GM23338 (cell line): ENCODE data around the gene IKBKE. TPM values are rescaled to one million over a fixed set of nuclear protein-coding genes. Genes with fewer than 3 reads are reported as not detected.

ENCODE experiments used
- ATAC-seq: fragments of 200-7000 bp; cut with Tn5 transposase; 3 replicates; pipeline ENCODE4 v1.9.1; 2020
- DNase-seq: peaks from one replicate; pipeline ENCODE4 v3.0.0-alpha.2; 2015; ENCODE audit warnings: low spot score
- H2AFZ ChIP-seq: fragments of 200-600 bp; sonication (generic); 2 replicates; pipeline ENCODE4 v1.8.0; 2016; ENCODE audit warnings: antibody characterized with exemption, mild to moderate bottlenecking, moderate library complexity
- H3F3A ChIP-seq: fragments of 200-600 bp; sonication (generic); replicated peaks from 2 replicates; pipeline ENCODE4 v1.8.0; 2017; ENCODE audit warnings: antibody characterized with exemption, mixed run types, low read depth
- H3K27ac ChIP-seq: fragments of 200-600 bp; sonication (generic); 2 replicates; pipeline ENCODE4 v1.6.1; 2016; ENCODE audit warnings: low read depth
- H3K27me3 ChIP-seq: fragments of 200-600 bp; sonication (generic); 2 replicates; pipeline ENCODE4 v1.8.0; 2016; ENCODE audit warnings: mild to moderate bottlenecking, mixed run types, moderate library complexity; ENCODE audit not compliant: insufficient read depth
- H3K36me3 ChIP-seq: fragments of 200-600 bp; sonication (generic); 2 replicates; pipeline ENCODE4 v1.8.0; 2016; ENCODE audit warnings: mild to moderate bottlenecking; ENCODE audit not compliant: insufficient read depth
- H3K4me1 ChIP-seq: fragments of 200-600 bp; sonication (generic); 2 replicates; pipeline ENCODE4 v1.8.0; 2016; ENCODE audit warnings: mild to moderate bottlenecking, moderate library complexity; ENCODE audit not compliant: insufficient read depth
- H3K4me2 ChIP-seq: fragments of 200-600 bp; sonication (generic); 2 replicates; pipeline ENCODE4 v1.7.1; 2017; ENCODE audit warnings: mixed run types
- H3K4me3 ChIP-seq: fragments of 200-600 bp; sonication (generic); 2 replicates; pipeline ENCODE4 v1.6.1; 2016; ENCODE audit warnings: mixed run types
- H3K79me2 ChIP-seq: fragments of 200-600 bp; sonication (generic); replicated peaks from 2 replicates; pipeline ENCODE4 v1.8.0; 2017; ENCODE audit warnings: mild to moderate bottlenecking; ENCODE audit not compliant: insufficient read depth
- H3K9me2 ChIP-seq: fragments of 200-600 bp; sonication (generic); 2 replicates; pipeline ENCODE4 v1.8.0; 2017; ENCODE audit not compliant: insufficient read depth
- H4K20me1 ChIP-seq: fragments of 200-600 bp; sonication (generic); replicated peaks from 2 replicates; pipeline ENCODE4 v1.8.0; 2017; ENCODE audit warnings: mild to moderate bottlenecking; ENCODE audit not compliant: insufficient read depth
- H3K27ac Mint-ChIP-seq: 2 replicates; pipeline ENCODE4 v1.8.0; 2020; ENCODE audit warnings: inconsistent platforms, mild to moderate bottlenecking, moderate library complexity, mixed read lengths
- H3K27me3 Mint-ChIP-seq: 3 replicates; pipeline ENCODE4 v1.8.0; 2022; ENCODE audit warnings: low read depth, mild to moderate bottlenecking, moderate library complexity, mixed read lengths, inconsistent platforms; ENCODE audit not compliant: insufficient read depth, poor library complexity
- H3K36me3 Mint-ChIP-seq: 3 replicates; pipeline ENCODE4 v1.8.0; 2021; ENCODE audit warnings: low read depth, mild to moderate bottlenecking, inconsistent platforms, moderate library complexity, mixed read lengths
- H3K4me1 Mint-ChIP-seq: 3 replicates; pipeline ENCODE4 v1.8.0; 2020; ENCODE audit warnings: mild to moderate bottlenecking, inconsistent platforms, mixed read lengths
- H3K4me3 Mint-ChIP-seq: 3 replicates; pipeline ENCODE4 v1.8.0; 2021; ENCODE audit warnings: moderate library complexity, mild to moderate bottlenecking, inconsistent platforms, mixed read lengths
- H3K9me3 Mint-ChIP-seq: 3 replicates; pipeline ENCODE4 v1.8.0; 2020; ENCODE audit warnings: moderate library complexity, mild to moderate bottlenecking, inconsistent platforms, mixed read lengths
- CREB1 ChIP-seq: fragments of 250-450 bp; sonication (Bioruptor Pico); IDR thresholded peaks from 2 replicates; pipeline ENCODE4 v1.5.0; 2020; ENCODE audit warnings: low read depth, mild to moderate bottlenecking, moderate library complexity
- EZH2 ChIP-seq: fragments of 200-600 bp; sonication (generic); IDR thresholded peaks from one replicate; pipeline ENCODE4 v1.8.0; 2017; ENCODE audit warnings: antibody characterized with exemption, mild to moderate bottlenecking, low read depth; ENCODE audit not compliant: unreplicated experiment
- EZH2phosphoT487 ChIP-seq: fragments of 200-600 bp; sonication (generic); IDR thresholded peaks from one replicate; pipeline ENCODE4 v1.8.1; 2018; ENCODE audit warnings: antibody characterized with exemption; ENCODE audit not compliant: unreplicated experiment
- JUNB ChIP-seq: IDR thresholded peaks from one replicate; pipeline ENCODE4 v1.6.1; 2016; ENCODE audit warnings: antibody characterized with exemption; ENCODE audit not compliant: unreplicated experiment
- NANOG ChIP-seq: IDR thresholded peaks from 2 replicates; pipeline ENCODE4 v1.6.1; 2016; ENCODE audit warnings: antibody characterized with exemption, borderline replicate concordance
- POLR2AphosphoS5 ChIP-seq: IDR thresholded peaks from 2 replicates; pipeline ENCODE4 v1.6.1; 2016; ENCODE audit warnings: antibody characterized with exemption, low read depth
- STAT1 ChIP-seq: IDR thresholded peaks from one replicate; pipeline ENCODE4 v1.6.1; 2016; ENCODE audit warnings: antibody characterized with exemption; ENCODE audit not compliant: unreplicated experiment
- ZNF114 ChIP-seq: fragments of 250-450 bp; sonication (Bioruptor Pico); IDR thresholded peaks from 2 replicates; pipeline ENCODE4 v1.5.0; 2020; ENCODE audit warnings: mild to moderate bottlenecking, moderate library complexity
- ZNF331 ChIP-seq: fragments of 250-450 bp; sonication (Bioruptor Pico); IDR thresholded peaks from 2 replicates; pipeline ENCODE4 v1.5.0; 2020; ENCODE audit warnings: low read depth, mild to moderate bottlenecking, moderate library complexity
- polyA plus RNA-seq: library from polyadenylated mRNA; unstranded; fragments of >200 nt; fragmentation: Nextera tagmentation; extraction: Ambion mirVana; gene quantifications from 2 replicates; pipeline ENCODE4 v1.2.1, GENCODE V29; 2016
- total RNA-seq: library from RNA; depleted of rRNA; stranded (reverse); fragments of >200 nt; shearing (Covaris generic); gene quantifications from 2 replicates; pipeline ENCODE4 v1.2.3, GENCODE V29; 2014
- TF ChIP-seq, protein P1 (sequence below): fragments of 250-450 bp; sonication (Bioruptor Pico); IDR thresholded peaks from 2 replicates; pipeline ENCODE4 v1.5.0; 2020; ENCODE audit warnings: mild to moderate bottlenecking, moderate library complexity
- TF ChIP-seq, protein P2 (sequence below), 2 experiments: fragments of 200-600 bp in 1 of 2; sonication (generic) in 1 of 2; conservative IDR thresholded peaks; 2 replicates each; pipeline versions ENCODE4 v1.5.1 to v1.6.1; 2016 to 2017; ENCODE audit warnings: antibody characterized with exemption in 2 of 2, low read depth in 2 of 2, mild to moderate bottlenecking in 2 of 2, moderate library complexity in 1 of 2
- TF ChIP-seq, protein P3 (sequence below): IDR thresholded peaks from 2 replicates; pipeline ENCODE4 v1.6.1; 2016; ENCODE audit warnings: antibody characterized with exemption
- TF ChIP-seq, protein P4 (sequence below): IDR thresholded peaks from one replicate; pipeline ENCODE4 v1.6.1; 2018; ENCODE audit warnings: antibody characterized with exemption; ENCODE audit not compliant: unreplicated experiment

IKBKE gene
- total and polyA plus RNA-seq, 2 experiments from 2014 or later = 4.8 to 11.1 TPM

DNA sequence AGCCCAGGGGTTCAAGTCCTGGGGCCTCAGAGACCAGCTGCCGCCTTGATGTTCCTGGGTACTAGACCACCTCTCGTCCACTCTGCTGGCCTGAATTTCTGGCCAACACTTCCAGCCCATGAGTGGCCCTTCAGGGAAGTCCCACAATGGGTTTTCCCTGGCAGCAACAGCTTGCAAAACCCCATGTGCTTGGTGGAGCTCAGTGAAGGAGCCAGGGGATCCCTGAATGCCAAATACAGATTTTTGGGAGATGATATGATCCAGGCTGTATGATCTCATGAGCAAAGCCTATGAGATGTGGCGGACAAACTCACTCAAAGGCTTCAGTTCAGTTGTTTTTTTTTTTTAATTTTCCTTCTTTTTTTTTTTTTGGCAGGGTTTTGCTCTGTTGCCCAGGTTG lies 27.5 kb downstream of the IKBKE start:
- no peaks in the 10 kb centered on the region for H3K9me3 Mint-ChIP-seq
- H3K27ac Mint-ChIP-seq = no peak overlapping the region
- Histone ChIP-seq H3K79me2 (no peaks in the 10 kb centered on the region), H3K4me1 (peaks cover 6% of the 10 kb centered on the region; the same call in 1 of the 2 replicates), H3K27me3 (peaks cover 4% of the 10 kb centered on the region; the same call in 1 of the 2 replicates), H4K20me1 (no peaks in the 10 kb centered on the region), H3K27ac (no peak overlapping the region), H2AFZ (no peak overlapping the region), H3K4me2 (no peak overlapping the region), H3K4me3 (no peak overlapping the region), H3F3A (no peaks in the 10 kb centered on the region), H3K36me3 (no peaks in the 10 kb centered on the region), H3K9me2 (no peaks in the 10 kb centered on the region)
- H3K27me3 Mint-ChIP-seq = peaks cover 11% of the 10 kb centered on the region
- DNase-seq = no peak
- H3K36me3 Mint-ChIP-seq = peaks cover 13% of the 10 kb centered on the region; the same call in 2 of the 3 replicates
- H3K4me1 Mint-ChIP-seq = peaks cover 12% of the 10 kb centered on the region
- H3K4me3 Mint-ChIP-seq = no peak overlapping the region
- ATAC-seq = no peak
- TF ChIP-seq ZNF114 (no peak), POLR2AphosphoS5 (no peak), CREB1 (CRISPR knock-in tag) (no peak), EZH2phosphoT487 (no peak), STAT1 (no peak), ZNF331 (CRISPR knock-in tag) (no peak), JUNB (no peak), EZH2 (no peak), NANOG (no peak)
- TF ChIP-seq, protein P1, sequence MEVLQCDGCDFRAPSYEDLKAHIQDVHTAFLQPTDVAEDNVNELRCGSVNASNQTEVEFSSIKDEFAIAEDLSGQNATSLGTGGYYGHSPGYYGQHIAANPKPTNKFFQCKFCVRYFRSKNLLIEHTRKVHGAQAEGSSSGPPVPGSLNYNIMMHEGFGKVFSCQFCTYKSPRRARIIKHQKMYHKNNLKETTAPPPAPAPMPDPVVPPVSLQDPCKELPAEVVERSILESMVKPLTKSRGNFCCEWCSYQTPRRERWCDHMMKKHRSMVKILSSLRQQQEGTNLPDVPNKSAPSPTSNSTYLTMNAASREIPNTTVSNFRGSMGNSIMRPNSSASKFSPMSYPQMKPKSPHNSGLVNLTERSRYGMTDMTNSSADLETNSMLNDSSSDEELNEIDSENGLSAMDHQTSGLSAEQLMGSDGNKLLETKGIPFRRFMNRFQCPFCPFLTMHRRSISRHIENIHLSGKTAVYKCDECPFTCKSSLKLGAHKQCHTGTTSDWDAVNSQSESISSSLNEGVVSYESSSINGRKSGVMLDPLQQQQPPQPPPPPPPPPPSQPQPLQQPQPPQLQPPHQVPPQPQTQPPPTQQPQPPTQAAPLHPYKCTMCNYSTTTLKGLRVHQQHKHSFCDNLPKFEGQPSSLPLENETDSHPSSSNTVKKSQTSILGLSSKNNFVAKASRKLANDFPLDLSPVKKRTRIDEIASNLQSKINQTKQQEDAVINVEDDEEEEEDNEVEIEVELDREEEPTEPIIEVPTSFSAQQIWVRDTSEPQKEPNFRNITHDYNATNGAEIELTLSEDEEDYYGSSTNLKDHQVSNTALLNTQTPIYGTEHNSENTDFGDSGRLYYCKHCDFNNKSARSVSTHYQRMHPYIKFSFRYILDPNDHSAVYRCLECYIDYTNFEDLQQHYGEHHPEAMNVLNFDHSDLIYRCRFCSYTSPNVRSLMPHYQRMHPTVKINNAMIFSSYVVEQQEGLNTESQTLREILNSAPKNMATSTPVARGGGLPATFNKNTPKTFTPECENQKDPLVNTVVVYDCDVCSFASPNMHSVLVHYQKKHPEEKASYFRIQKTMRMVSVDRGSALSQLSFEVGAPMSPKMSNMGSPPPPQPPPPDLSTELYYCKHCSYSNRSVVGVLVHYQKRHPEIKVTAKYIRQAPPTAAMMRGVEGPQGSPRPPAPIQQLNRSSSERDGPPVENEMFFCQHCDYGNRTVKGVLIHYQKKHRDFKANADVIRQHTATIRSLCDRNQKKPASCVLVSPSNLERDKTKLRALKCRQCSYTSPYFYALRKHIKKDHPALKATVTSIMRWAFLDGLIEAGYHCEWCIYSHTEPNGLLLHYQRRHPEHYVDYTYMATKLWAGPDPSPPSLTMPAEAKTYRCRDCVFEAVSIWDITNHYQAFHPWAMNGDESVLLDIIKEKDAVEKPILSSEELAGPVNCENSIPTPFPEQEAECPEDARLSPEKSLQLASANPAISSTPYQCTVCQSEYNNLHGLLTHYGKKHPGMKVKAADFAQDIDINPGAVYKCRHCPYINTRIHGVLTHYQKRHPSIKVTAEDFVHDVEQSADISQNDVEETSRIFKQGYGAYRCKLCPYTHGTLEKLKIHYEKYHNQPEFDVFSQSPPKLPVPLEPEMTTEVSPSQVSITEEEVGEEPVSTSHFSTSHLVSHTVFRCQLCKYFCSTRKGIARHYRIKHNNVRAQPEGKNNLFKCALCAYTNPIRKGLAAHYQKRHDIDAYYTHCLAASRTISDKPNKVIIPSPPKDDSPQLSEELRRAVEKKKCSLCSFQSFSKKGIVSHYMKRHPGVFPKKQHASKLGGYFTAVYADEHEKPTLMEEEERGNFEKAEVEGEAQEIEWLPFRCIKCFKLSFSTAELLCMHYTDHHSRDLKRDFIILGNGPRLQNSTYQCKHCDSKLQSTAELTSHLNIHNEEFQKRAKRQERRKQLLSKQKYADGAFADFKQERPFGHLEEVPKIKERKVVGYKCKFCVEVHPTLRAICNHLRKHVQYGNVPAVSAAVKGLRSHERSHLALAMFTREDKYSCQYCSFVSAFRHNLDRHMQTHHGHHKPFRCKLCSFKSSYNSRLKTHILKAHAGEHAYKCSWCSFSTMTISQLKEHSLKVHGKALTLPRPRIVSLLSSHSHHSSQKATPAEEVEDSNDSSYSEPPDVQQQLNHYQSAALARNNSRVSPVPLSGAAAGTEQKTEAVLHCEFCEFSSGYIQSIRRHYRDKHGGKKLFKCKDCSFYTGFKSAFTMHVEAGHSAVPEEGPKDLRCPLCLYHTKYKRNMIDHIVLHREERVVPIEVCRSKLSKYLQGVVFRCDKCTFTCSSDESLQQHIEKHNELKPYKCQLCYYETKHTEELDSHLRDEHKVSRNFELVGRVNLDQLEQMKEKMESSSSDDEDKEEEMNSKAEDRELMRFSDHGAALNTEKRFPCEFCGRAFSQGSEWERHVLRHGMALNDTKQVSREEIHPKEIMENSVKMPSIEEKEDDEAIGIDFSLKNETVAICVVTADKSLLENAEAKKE (CRISPR knock-in tag) = no peak
- TF ChIP-seq, protein P2, sequence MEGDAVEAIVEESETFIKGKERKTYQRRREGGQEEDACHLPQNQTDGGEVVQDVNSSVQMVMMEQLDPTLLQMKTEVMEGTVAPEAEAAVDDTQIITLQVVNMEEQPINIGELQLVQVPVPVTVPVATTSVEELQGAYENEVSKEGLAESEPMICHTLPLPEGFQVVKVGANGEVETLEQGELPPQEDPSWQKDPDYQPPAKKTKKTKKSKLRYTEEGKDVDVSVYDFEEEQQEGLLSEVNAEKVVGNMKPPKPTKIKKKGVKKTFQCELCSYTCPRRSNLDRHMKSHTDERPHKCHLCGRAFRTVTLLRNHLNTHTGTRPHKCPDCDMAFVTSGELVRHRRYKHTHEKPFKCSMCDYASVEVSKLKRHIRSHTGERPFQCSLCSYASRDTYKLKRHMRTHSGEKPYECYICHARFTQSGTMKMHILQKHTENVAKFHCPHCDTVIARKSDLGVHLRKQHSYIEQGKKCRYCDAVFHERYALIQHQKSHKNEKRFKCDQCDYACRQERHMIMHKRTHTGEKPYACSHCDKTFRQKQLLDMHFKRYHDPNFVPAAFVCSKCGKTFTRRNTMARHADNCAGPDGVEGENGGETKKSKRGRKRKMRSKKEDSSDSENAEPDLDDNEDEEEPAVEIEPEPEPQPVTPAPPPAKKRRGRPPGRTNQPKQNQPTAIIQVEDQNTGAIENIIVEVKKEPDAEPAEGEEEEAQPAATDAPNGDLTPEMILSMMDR (conservative IDR thresholded peaks at IDR 0.05; ENCODE audit: low read depth in 2 of 2) = no peak
- TF ChIP-seq, protein P3, sequence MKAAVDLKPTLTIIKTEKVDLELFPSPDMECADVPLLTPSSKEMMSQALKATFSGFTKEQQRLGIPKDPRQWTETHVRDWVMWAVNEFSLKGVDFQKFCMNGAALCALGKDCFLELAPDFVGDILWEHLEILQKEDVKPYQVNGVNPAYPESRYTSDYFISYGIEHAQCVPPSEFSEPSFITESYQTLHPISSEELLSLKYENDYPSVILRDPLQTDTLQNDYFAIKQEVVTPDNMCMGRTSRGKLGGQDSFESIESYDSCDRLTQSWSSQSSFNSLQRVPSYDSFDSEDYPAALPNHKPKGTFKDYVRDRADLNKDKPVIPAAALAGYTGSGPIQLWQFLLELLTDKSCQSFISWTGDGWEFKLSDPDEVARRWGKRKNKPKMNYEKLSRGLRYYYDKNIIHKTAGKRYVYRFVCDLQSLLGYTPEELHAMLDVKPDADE = no peak
- TF ChIP-seq, protein P4, sequence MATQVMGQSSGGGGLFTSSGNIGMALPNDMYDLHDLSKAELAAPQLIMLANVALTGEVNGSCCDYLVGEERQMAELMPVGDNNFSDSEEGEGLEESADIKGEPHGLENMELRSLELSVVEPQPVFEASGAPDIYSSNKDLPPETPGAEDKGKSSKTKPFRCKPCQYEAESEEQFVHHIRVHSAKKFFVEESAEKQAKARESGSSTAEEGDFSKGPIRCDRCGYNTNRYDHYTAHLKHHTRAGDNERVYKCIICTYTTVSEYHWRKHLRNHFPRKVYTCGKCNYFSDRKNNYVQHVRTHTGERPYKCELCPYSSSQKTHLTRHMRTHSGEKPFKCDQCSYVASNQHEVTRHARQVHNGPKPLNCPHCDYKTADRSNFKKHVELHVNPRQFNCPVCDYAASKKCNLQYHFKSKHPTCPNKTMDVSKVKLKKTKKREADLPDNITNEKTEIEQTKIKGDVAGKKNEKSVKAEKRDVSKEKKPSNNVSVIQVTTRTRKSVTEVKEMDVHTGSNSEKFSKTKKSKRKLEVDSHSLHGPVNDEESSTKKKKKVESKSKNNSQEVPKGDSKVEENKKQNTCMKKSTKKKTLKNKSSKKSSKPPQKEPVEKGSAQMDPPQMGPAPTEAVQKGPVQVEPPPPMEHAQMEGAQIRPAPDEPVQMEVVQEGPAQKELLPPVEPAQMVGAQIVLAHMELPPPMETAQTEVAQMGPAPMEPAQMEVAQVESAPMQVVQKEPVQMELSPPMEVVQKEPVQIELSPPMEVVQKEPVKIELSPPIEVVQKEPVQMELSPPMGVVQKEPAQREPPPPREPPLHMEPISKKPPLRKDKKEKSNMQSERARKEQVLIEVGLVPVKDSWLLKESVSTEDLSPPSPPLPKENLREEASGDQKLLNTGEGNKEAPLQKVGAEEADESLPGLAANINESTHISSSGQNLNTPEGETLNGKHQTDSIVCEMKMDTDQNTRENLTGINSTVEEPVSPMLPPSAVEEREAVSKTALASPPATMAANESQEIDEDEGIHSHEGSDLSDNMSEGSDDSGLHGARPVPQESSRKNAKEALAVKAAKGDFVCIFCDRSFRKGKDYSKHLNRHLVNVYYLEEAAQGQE = no peak
